Liver (tissue), 9 donors: Measurements from ENCODE around the gene SETD1A. TPM values are rescaled to one million over a fixed set of nuclear protein-coding genes. Genes with fewer than 3 reads are reported as not detected.

Experiments
- DNase-seq: peaks from one replicate; pipeline ENCODE4 v3.0.0-alpha.2; 2017; ENCODE audit warnings: low spot score
- H3K27ac ChIP-seq, 2 donors: one replicate each; pipeline ENCODE4 v1.7.0; 2013; ENCODE audit warnings: inconsistent platforms in 2 of 2, low read length in 2 of 2, control low read depth in 1 of 2, low read depth in 1 of 2, mild to moderate bottlenecking in 1 of 2
- H3K27me3 ChIP-seq, 4 donors: one replicate each; pipeline versions ENCODE4 v1.6.1 to v1.7.0; 2013; ENCODE audit warnings: low read length in 3 of 4, inconsistent platforms in 1 of 4, mild to moderate bottlenecking in 1 of 4, moderate library complexity in 1 of 4; ENCODE audit not compliant: control insufficient read depth in 4 of 4, insufficient read depth in 4 of 4
- H3K36me3 ChIP-seq, 4 donors: one replicate each; pipeline versions ENCODE4 v1.6.1 to v1.7.0; 2013; ENCODE audit warnings: low read length in 3 of 4, mild to moderate bottlenecking in 3 of 4, low read depth in 1 of 4, moderate library complexity in 1 of 4; ENCODE audit not compliant: control insufficient read depth in 4 of 4, insufficient read depth in 3 of 4
- H3K4me1 ChIP-seq, 4 donors: one replicate each; pipeline versions ENCODE4 v1.6.1 to v1.7.0; 2013; ENCODE audit warnings: low read length in 3 of 4, mild to moderate bottlenecking in 3 of 4, moderate library complexity in 1 of 4; ENCODE audit not compliant: control insufficient read depth in 4 of 4, insufficient read depth in 4 of 4
- H3K4me3 ChIP-seq, 3 donors: one replicate each; pipeline versions ENCODE4 v1.6.1 to v1.7.0; 2013; ENCODE audit warnings: low read length in 3 of 3, control low read depth in 1 of 3, low read depth in 1 of 3, mild to moderate bottlenecking in 1 of 3
- H3K9ac ChIP-seq, 2 donors: one replicate each; pipeline ENCODE4 v1.7.0; 2013; ENCODE audit warnings: low read length in 2 of 2, mild to moderate bottlenecking in 2 of 2, moderate library complexity in 2 of 2, control low read depth in 1 of 2, low read depth in 1 of 2
- H3K9me3 ChIP-seq, 4 donors: one replicate each; pipeline versions ENCODE4 v1.6.1 to v1.7.0; 2013; ENCODE audit warnings: low read length in 3 of 4; ENCODE audit not compliant: control insufficient read depth in 4 of 4
- ATF3 ChIP-seq: IDR thresholded peaks from 2 replicates; pipeline ENCODE4 v1.6.1; 2016; ENCODE audit warnings: antibody characterized with exemption
- CTCF ChIP-seq: fragments of 150-350 bp; IDR thresholded peaks from 2 replicates; pipeline ENCODE4 v1.5.1; 2017; ENCODE audit warnings: improper control_type of control experiment, low read depth, low read length; ENCODE audit not compliant: missing input control
- EGR1 ChIP-seq, 2 donors: IDR thresholded peaks; 2 replicates each; pipeline ENCODE4 v1.6.1; 2016 to 2018; ENCODE audit warnings: antibody characterized with exemption in 2 of 2, low read depth in 2 of 2
- FOXA1 ChIP-seq: IDR thresholded peaks from 2 replicates; pipeline ENCODE4 v1.6.1; 2016; ENCODE audit warnings: antibody characterized with exemption
- FOXA2 ChIP-seq: IDR thresholded peaks from 2 replicates; pipeline ENCODE4 v1.6.1; 2016; ENCODE audit warnings: antibody characterized with exemption
- GABPA ChIP-seq, 2 donors: IDR thresholded peaks in 1 of 2; conservative IDR thresholded peaks in 1 of 2; 2 replicates each; pipeline ENCODE4 v1.6.1; 2016; ENCODE audit warnings: antibody characterized with exemption in 2 of 2, mild to moderate bottlenecking in 1 of 2, moderate library complexity in 1 of 2
- HNF4A ChIP-seq, 2 donors: conservative IDR thresholded peaks; 2 replicates each; pipeline ENCODE4 v1.6.1; 2016; ENCODE audit warnings: antibody characterized with exemption in 2 of 2, mild to moderate bottlenecking in 2 of 2
- HNF4G ChIP-seq: IDR thresholded peaks from 2 replicates; pipeline ENCODE4 v1.6.1; 2016; ENCODE audit warnings: antibody characterized with exemption
- JUND ChIP-seq, 2 donors: IDR thresholded peaks; 2 replicates each; pipeline ENCODE4 v1.6.1; 2016; ENCODE audit warnings: antibody characterized with exemption in 2 of 2
- NR2F2 ChIP-seq: IDR thresholded peaks from 2 replicates; pipeline ENCODE4 v1.6.1; 2016; ENCODE audit warnings: antibody characterized with exemption
- RAD21 ChIP-seq, 2 donors: IDR thresholded peaks; 2 replicates each; pipeline ENCODE4 v1.6.1; 2016; ENCODE audit warnings: antibody characterized with exemption in 2 of 2, mild to moderate bottlenecking in 2 of 2
- REST ChIP-seq: IDR thresholded peaks from 2 replicates; pipeline ENCODE4 v1.6.1; 2016; ENCODE audit warnings: antibody characterized with exemption, mild to moderate bottlenecking
- RXRA ChIP-seq, 2 donors: IDR thresholded peaks; 2 replicates each; pipeline ENCODE4 v1.6.1; 2017 to 2018; ENCODE audit warnings: antibody characterized with exemption in 2 of 2, mild to moderate bottlenecking in 1 of 2
- SP1 ChIP-seq: IDR thresholded peaks from 2 replicates; pipeline ENCODE4 v1.6.1; 2018; ENCODE audit warnings: antibody characterized with exemption, mild to moderate bottlenecking
- TAF1 ChIP-seq: conservative IDR thresholded peaks from 2 replicates; pipeline ENCODE4 v1.6.1; 2016; ENCODE audit warnings: antibody characterized with exemption, mild to moderate bottlenecking
- YY1 ChIP-seq: IDR thresholded peaks from 2 replicates; pipeline ENCODE4 v1.6.1; 2016; ENCODE audit warnings: antibody characterized with exemption, mild to moderate bottlenecking
- WGBS: extraction: QIAGEN DNeasy Blood & Tissue Kit; methylation state at CpG from one replicate; pipeline ENCODE4 v1.1.7; 2013; 5-methylcytosine and 5-hydroxymethylcytosine counted together
- polyA plus RNA-seq, 2 donors: library from polyadenylated mRNA; stranded (reverse) in 1 of 2; unstranded in 1 of 2; fragments of 200-250 nt in 1 of 2; fragments of >200 nt in 1 of 2; fragmentation: Nextera tagmentation in 1 of 2; extraction: Ambion mirVana in 1 of 2; gene quantifications; one replicate each; pipeline versions ENCODE4 v1.2.1 to v1.2.3, GENCODE V29; 2013 to 2015
- total RNA-seq, 2 donors: library from RNA; depleted of rRNA; stranded (reverse); fragments of >200 nt; gene quantifications; one replicate each; pipeline ENCODE4 v1.2.3, GENCODE V29; 2014
- TF ChIP-seq, protein P1 (sequence below): IDR thresholded peaks from 2 replicates; pipeline ENCODE4 v1.6.1; 2016; ENCODE audit warnings: antibody characterized with exemption
- TF ChIP-seq, protein P2 (sequence below): IDR thresholded peaks from 2 replicates; pipeline ENCODE4 v1.6.1; 2016; ENCODE audit warnings: antibody characterized with exemption
- donor health status: healthy.
- donor health status: healthy.
- donor health status: healthy.
- donor health status: healthy.
- donor health status: healthy.

Gene SETD1A
- total and polyA plus RNA-seq, 4 donors: 2.7 to 4.9 (median 3.7) TPM

DNA sequence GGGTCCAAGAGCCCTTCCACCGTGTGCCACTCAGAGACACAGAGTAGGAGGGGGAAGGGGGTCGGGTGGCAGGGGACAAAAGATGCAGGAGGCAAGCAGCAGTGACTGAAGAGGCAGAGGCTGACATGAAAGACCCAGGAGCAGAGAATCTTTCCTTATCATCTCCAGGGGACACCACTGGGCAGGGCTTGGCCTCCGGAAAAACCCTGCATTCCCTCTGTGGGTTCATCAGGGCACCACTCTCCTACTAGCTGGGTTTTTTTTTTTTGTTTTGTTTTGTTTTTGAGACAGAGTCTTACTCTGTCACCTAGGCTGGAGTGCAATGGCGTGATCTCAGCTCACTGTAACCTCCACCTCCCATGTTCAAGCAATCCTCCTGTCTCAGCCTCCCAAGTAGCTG is 73.7 kb downstream of the SETD1A start:
- Histone ChIP-seq H3K4me3 (no peak overlapping the region), H3K9me3 (no peaks in the 10 kb centered on the region), H3K4me1 (peaks cover 4 to 13% (median 7%) of the 10 kb centered on the region in 4 donors), H3K9ac (no peak overlapping the region), H3K36me3 (peaks cover 1 to 7% (median 3%) of the 10 kb centered on the region in 4 donors), H3K27ac (no peak overlapping the region), H3K27me3 (no peaks in the 10 kb centered on the region)
- DNase-seq: no peak
- TF ChIP-seq GABPA (IDR thresholded peaks at IDR 0.05 in 1 of 2, conservative IDR thresholded peaks at IDR 0.05 in 1 of 2) (no peak), FOXA2 (no peak), JUND (IDR thresholded peaks at IDR 0.05) (no peak), ATF3 (no peak), FOXA1 (no peak), CTCF (no peak), TAF1 (no peak)
- 92% methylated on average over 4 of the region's 4 CpGs for WGBS

GRCh38 chr16:31032736-31033708 is 75.5 kb downstream of the SETD1A start, which contains the start of gene STX4:
Gene STX4, plus strand, starts transcription at chr16:31033558. Its CDS starts 248 bp downstream, at chr16:31033806.
- peak; percentile 97 for DNase-seq
- Histone ChIP-seq H3K4me3 (peak within 1 kb of the TSS; percentile 81 to 86 (median 82)), H3K36me3 (peaks cover 2 to 12% (median 6%) of the 10 kb centered on the region in 4 donors), H3K9me3 (no peaks in the 10 kb centered on the region), H3K27me3 (no peaks in the 10 kb centered on the region), H3K4me1 (peaks cover 4 to 13% (median 7%) of the 10 kb centered on the region in 4 donors), H3K9ac (peak within 1 kb of the TSS; percentile 87 to 93), H3K27ac (peak within 1 kb of the TSS; percentile 98 to 99)
- TF ChIP-seq REST: peak; percentile 54
- peak; percentile 58 to 70 for TF ChIP-seq RXRA (IDR thresholded peaks at IDR 0.05)
- TF ChIP-seq SP1: peak; percentile 61
- no peak for TF ChIP-seq FOXA1
- TF ChIP-seq, protein P1, sequence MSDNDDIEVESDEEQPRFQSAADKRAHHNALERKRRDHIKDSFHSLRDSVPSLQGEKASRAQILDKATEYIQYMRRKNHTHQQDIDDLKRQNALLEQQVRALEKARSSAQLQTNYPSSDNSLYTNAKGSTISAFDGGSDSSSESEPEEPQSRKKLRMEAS: peak; percentile 49
- no peak for TF ChIP-seq TAF1
- no peak for TF ChIP-seq CTCF
- TF ChIP-seq, protein P2, sequence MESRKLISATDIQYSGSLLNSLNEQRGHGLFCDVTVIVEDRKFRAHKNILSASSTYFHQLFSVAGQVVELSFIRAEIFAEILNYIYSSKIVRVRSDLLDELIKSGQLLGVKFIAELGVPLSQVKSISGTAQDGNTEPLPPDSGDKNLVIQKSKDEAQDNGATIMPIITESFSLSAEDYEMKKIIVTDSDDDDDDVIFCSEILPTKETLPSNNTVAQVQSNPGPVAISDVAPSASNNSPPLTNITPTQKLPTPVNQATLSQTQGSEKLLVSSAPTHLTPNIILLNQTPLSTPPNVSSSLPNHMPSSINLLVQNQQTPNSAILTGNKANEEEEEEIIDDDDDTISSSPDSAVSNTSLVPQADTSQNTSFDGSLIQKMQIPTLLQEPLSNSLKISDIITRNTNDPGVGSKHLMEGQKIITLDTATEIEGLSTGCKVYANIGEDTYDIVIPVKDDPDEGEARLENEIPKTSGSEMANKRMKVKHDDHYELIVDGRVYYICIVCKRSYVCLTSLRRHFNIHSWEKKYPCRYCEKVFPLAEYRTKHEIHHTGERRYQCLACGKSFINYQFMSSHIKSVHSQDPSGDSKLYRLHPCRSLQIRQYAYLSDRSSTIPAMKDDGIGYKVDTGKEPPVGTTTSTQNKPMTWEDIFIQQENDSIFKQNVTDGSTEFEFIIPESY: no peak
- peak; percentile 18 to 22 for TF ChIP-seq HNF4A (conservative IDR thresholded peaks at IDR 0.05)
- peak; percentile 97 to 99 for TF ChIP-seq GABPA (IDR thresholded peaks at IDR 0.05 in 1 of 2, conservative IDR thresholded peaks at IDR 0.05 in 1 of 2)
- peak; percentile 83 to 85 for TF ChIP-seq EGR1 (IDR thresholded peaks at IDR 0.05; ENCODE audit: low read depth in 2 of 2)
- peak in 1 of 2 donors; percentile 50 for TF ChIP-seq RAD21 (IDR thresholded peaks at IDR 0.05)
- TF ChIP-seq ATF3: no peak
- peak; percentile 57 to 66 for TF ChIP-seq JUND (IDR thresholded peaks at IDR 0.05)
- no peak for TF ChIP-seq FOXA2
- TF ChIP-seq NR2F2: peak; percentile 58
- TF ChIP-seq YY1: no peak
- TF ChIP-seq HNF4G: no peak
- WGBS: under 1% methylated on average over 75 of the region's 75 CpGs
